ENCODE results near the gene RNF26.

- TF ChIP-seq CTCF (IDR thresholded peaks at IDR 0.05) (no peak), POLR2A (IDR thresholded peaks at IDR 0.05) (no peak)
These were observed 39.1 kb upstream of the RNF26 start for GRCh38 chr11:119295178-119295577.
